GM12874 (cell line): ENCODE data around the gene DHH.

ENCODE experiments used
- TF ChIP-seq, protein P1 (sequence below): IDR thresholded peaks from 2 replicates; pipeline ENCODE4 v1.5.1; 2011; ENCODE audit warnings: low read depth, mild to moderate bottlenecking, control low read depth, low read length, moderate library complexity; ENCODE audit not compliant: insufficient read depth

Gene DHH

GRCh38 chr12:49091836-49092085, 2.8 kb downstream of the DHH start:
- TF ChIP-seq, protein P1, sequence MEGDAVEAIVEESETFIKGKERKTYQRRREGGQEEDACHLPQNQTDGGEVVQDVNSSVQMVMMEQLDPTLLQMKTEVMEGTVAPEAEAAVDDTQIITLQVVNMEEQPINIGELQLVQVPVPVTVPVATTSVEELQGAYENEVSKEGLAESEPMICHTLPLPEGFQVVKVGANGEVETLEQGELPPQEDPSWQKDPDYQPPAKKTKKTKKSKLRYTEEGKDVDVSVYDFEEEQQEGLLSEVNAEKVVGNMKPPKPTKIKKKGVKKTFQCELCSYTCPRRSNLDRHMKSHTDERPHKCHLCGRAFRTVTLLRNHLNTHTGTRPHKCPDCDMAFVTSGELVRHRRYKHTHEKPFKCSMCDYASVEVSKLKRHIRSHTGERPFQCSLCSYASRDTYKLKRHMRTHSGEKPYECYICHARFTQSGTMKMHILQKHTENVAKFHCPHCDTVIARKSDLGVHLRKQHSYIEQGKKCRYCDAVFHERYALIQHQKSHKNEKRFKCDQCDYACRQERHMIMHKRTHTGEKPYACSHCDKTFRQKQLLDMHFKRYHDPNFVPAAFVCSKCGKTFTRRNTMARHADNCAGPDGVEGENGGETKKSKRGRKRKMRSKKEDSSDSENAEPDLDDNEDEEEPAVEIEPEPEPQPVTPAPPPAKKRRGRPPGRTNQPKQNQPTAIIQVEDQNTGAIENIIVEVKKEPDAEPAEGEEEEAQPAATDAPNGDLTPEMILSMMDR, result no peak

GRCh38 chr12:49091056-49091835, 3.4 kb downstream of the DHH start:
- TF ChIP-seq, protein P1, result no peak

GRCh38 chr12:49089821-49090773, 4.5 kb downstream of the DHH start:
- TF ChIP-seq, protein P1, result peak; percentile 57

- TF ChIP-seq, protein P1, result no peak
These were observed 5.7 kb downstream of the DHH start for GRCh38 chr12:49088932-49089330.

GRCh38 chr12:49088150-49088931, 6.3 kb downstream of the DHH start:
- TF ChIP-seq, protein P1, result peak; percentile 93

GRCh38 chr12:49086116-49086515, 8.5 kb downstream of the DHH start:
- TF ChIP-seq, protein P1, result no peak

GRCh38 chr12:49084438-49084837, 10.2 kb downstream of the DHH start:
- TF ChIP-seq, protein P1, result no peak
